Heart right ventricle (tissue), 16 donors: Measurements from ENCODE around the gene ALLC. TPM values are rescaled to one million over a fixed set of nuclear protein-coding genes. Genes with fewer than 3 reads are reported as not detected.
A peak's percentile ranks its signal among the peaks of the same experiment; 100 is the strongest.

Source experiments
- ATAC-seq, 8 donors: fragments of 200-7000 bp; cut with Tn5 transposase; one replicate each; pipeline ENCODE4 v1.9.1; 2020; ENCODE audit warnings: mild to moderate bottlenecking in 8 of 8, moderate library complexity in 8 of 8, moderate number of reproducible peaks in 1 of 8
- DNase-seq, 2 donors: peaks; one replicate each; pipeline ENCODE4 v3.0.0-alpha.2; 2020
- H3K27ac ChIP-seq, 10 donors: fragments of 200-600 bp; sonication (generic) in 2 of 10; one replicate each; pipeline versions ENCODE4 v1.5.0 to v1.8.0; 2020 to 2022; ENCODE audit warnings: mild to moderate bottlenecking in 3 of 10
- H3K27me3 ChIP-seq, 7 donors: fragments of 200-600 bp; one replicate each; pipeline ENCODE4 v1.8.0; 2021 to 2022; ENCODE audit warnings: mild to moderate bottlenecking in 2 of 7
- H3K36me3 ChIP-seq, 9 donors: fragments of 200-600 bp; sonication (generic) in 1 of 9; one replicate each; pipeline versions ENCODE4 v1.5.0 to v1.8.0; 2020 to 2022; ENCODE audit warnings: mild to moderate bottlenecking in 2 of 9
- H3K4me1 ChIP-seq, 9 donors: fragments of 200-600 bp; sonication (generic) in 1 of 9; one replicate each; pipeline versions ENCODE4 v1.5.0 to v1.8.0; 2020 to 2022; ENCODE audit warnings: mild to moderate bottlenecking in 4 of 9
- H3K4me3 ChIP-seq, 10 donors: fragments of 200-600 bp; sonication (generic) in 2 of 10; one replicate each; pipeline versions ENCODE4 v1.5.0 to v1.8.0; 2020 to 2022; ENCODE audit warnings: mild to moderate bottlenecking in 7 of 10, moderate library complexity in 2 of 10
- H3K9me3 ChIP-seq, 11 donors: fragments of 200-600 bp in 10 of 11; sonication (generic) in 2 of 11; one replicate each; pipeline versions ENCODE4 v1.5.0 to v1.8.0; 2013 to 2022; ENCODE audit warnings: mild to moderate bottlenecking in 2 of 11, control low read depth in 1 of 11, moderate library complexity in 1 of 11
- WGBS, 2 donors: extraction: QIAGEN DNeasy Blood & Tissue Kit; methylation state at CpG; one replicate each; pipeline ENCODE4 v1.1.7; 2013; ENCODE audit warnings: inconsistent platforms in 1 of 2; 5-methylcytosine and 5-hydroxymethylcytosine counted together
- intact Hi-C, 10 donors: fragments of 100-400 bp; cut with DNase I; formaldehyde crosslinking; loops; one replicate each; pipeline versions ENCODE4 v1.11.1 to v1.14.2; 2022
- polyA plus RNA-seq, 2 donors: library from polyadenylated mRNA; stranded (reverse); fragments of 200-250 nt; gene quantifications; one replicate each; pipeline ENCODE4 v1.2.3, GENCODE V29; 2013
- total RNA-seq, 10 donors: library from RNA; stranded (reverse); fragmentation: NEBNext Ultra II Directional in 3 of 10; extraction: Animal tissue kit (Norgen Biotek cat#: 25700) in 3 of 10; gene quantifications; one replicate each; pipeline versions ENCODE4 v1.2.1 to v1.2.4, GENCODE V29; 2021 to 2023
- TF ChIP-seq, protein P1 (sequence below), 9 donors: fragments of 200-600 bp; sonication (generic) in 2 of 9; IDR thresholded peaks; one replicate each; pipeline versions ENCODE4 v1.5.0 to v1.8.0; 2021 to 2022; ENCODE audit warnings: antibody characterized with exemption in 9 of 9, mild to moderate bottlenecking in 5 of 9, moderate library complexity in 1 of 9
- donor health status: Arrhythmogenic right ventricular cardiomyopathy.
- donor health status: ischemic (EF 13 %, LVEDD 7.1; RV severe dilation, severe dysfunction).
- donor health status: healthy with polysubstance abuse.
- donor health status: DM: no; HTN: yes; CAD: no.
- donor health status: DM: no; HTN: no; CAD: no.
- donor health status: ischemic (EF 25% LVEDD 6.9; RV normal size, moderate dysfunction).
- donor health status: ischemic (EF 25% LVEDD 5.7; RV mildly dilated, moderate dysfunction).
- donor health status: healthy.
- donor health status: DM: yes; HTN: yes; CAD: no.
- donor health status: Ischemic cardiomyopathy.
- donor health status: ischemic (EF 35%, LVEDD 5.7; RV mildly dilated, moderate dysfunction).
- donor health status: nonischemic (EF 11% LVEDD 7.7; RV severe dilation, severe dysfunction).
- donor health status: DM: yes; HTN: yes; CAD: no.
- donor health status: PGD.
- donor health status: ischemic (EF 29% LVEDD 5.4; RV normal size, mild dysfunction).
- donor health status: nonischemic (EF 23%, LVEDD 6.1; RV moderate dilation, normal function).

ALLC gene
- total and polyA plus RNA-seq, 12 donors, result 0.59 TPM; not detected in 11

DNA sequence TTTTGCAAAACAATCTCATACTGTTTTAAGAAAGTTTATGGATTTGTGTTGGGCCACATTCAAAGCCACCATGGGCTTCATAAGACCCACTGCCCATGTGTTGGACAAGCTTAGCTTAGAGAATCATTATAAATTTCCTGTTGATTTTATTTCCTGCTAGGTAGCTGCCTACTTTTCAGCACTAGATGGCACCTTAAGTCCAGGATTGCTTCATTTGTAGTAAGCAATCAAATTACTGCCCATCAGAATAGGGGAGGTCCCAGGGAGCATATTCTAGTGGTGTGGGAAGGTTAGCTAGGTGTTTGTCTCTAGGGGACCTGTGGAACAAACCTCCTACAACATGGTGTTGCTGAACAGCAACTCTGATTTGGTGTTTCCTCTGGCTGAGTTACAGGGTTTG, 34.4 kb downstream of the ALLC start:
- no peak for ATAC-seq
- no peak for DNase-seq
- Histone ChIP-seq H3K4me3 (no peak overlapping the region), H3K27ac (no peak overlapping the region), H3K36me3 (no peaks in the 10 kb centered on the region), H3K9me3 (peaks cover 0 to 22% (median 0%) of the 10 kb centered on the region in 11 donors), H3K4me1 (no peaks in the 10 kb centered on the region), H3K27me3 (peaks cover 0 to 30% (median 4%) of the 10 kb centered on the region in 7 donors)
- TF ChIP-seq, protein P1, sequence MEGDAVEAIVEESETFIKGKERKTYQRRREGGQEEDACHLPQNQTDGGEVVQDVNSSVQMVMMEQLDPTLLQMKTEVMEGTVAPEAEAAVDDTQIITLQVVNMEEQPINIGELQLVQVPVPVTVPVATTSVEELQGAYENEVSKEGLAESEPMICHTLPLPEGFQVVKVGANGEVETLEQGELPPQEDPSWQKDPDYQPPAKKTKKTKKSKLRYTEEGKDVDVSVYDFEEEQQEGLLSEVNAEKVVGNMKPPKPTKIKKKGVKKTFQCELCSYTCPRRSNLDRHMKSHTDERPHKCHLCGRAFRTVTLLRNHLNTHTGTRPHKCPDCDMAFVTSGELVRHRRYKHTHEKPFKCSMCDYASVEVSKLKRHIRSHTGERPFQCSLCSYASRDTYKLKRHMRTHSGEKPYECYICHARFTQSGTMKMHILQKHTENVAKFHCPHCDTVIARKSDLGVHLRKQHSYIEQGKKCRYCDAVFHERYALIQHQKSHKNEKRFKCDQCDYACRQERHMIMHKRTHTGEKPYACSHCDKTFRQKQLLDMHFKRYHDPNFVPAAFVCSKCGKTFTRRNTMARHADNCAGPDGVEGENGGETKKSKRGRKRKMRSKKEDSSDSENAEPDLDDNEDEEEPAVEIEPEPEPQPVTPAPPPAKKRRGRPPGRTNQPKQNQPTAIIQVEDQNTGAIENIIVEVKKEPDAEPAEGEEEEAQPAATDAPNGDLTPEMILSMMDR (IDR thresholded peaks at IDR 0.05), result peak in 5 of 9 donors; percentile 18 to 44 (median 38)
- intact Hi-C loops, result no loop called here

DNA sequence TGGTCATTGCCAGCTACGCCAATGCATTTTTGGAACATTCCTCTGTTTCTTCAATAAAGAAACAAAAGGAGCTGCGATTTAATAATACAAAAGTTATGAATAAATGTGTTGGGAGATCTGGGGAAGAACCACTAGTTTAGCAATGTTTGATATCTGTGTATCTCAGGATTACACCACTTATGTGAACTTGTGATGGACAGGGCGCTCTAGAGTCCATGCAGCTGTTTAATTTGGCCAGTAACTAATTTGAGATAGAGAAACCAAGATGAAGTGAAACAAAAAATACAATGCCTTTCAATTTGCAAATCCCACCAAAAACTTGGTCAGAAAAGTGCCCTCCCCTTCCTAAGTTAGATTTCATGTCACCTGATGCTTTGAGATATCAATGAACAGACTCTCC, 38.5 kb downstream of the ALLC start:
- no peak for DNase-seq
- Histone ChIP-seq H3K4me1 (no peaks in the 10 kb centered on the region), H3K36me3 (no peaks in the 10 kb centered on the region), H3K4me3 (no peak overlapping the region), H3K9me3 (peaks cover 0 to 9% (median 0%) of the 10 kb centered on the region in 11 donors), H3K27ac (no peak overlapping the region), H3K27me3 (peaks cover 0 to 30% (median 7%) of the 10 kb centered on the region in 7 donors)
- TF ChIP-seq, protein P1 (IDR thresholded peaks at IDR 0.05), result no peak
- 82 to 88% methylated on average over 3 of the region's 3 CpGs for WGBS, 2 donors
- intact Hi-C loops, result no loop called here
- no peak for ATAC-seq

DNA sequence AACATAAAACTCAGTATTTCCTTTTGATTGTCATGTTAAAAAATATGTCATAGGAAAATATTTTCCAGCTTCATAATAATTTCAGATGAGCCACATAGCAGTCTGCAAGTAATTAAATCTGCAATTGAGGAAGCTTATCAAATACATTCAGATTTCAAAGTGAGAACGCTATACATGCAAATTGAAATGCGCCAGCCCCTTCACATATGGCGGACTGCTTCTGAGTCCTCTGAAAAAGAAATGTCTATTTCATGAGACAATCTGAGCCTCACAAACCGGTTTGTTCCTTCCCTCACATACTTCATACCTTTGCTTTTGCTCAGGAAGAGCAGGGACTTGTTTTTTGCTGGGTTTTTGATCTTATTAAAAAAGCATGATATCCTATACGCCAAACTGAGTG, 43.1 kb downstream of the ALLC start:
- TF ChIP-seq, protein P1 (IDR thresholded peaks at IDR 0.05), result no peak
- ATAC-seq (no peak), DNase-seq (no peak)
- no peak overlapping the region for H3K27ac ChIP-seq
- intact Hi-C loops, result no loop called here
- WGBS, 2 donors, result 89 to 91% methylated on average over 5 of the region's 5 CpGs
- peaks cover 0 to 4% (median 0%) of the 10 kb centered on the region in 11 donors for H3K9me3 ChIP-seq
- peaks cover 9 to 53% (median 42%) of the 10 kb centered on the region in 7 donors for H3K27me3 ChIP-seq
- no peaks in the 10 kb centered on the region for H3K36me3 ChIP-seq
- H3K4me1 ChIP-seq, result peaks cover 0 to 5% (median 0%) of the 10 kb centered on the region in 9 donors
- no peak overlapping the region for H3K4me3 ChIP-seq

DNA sequence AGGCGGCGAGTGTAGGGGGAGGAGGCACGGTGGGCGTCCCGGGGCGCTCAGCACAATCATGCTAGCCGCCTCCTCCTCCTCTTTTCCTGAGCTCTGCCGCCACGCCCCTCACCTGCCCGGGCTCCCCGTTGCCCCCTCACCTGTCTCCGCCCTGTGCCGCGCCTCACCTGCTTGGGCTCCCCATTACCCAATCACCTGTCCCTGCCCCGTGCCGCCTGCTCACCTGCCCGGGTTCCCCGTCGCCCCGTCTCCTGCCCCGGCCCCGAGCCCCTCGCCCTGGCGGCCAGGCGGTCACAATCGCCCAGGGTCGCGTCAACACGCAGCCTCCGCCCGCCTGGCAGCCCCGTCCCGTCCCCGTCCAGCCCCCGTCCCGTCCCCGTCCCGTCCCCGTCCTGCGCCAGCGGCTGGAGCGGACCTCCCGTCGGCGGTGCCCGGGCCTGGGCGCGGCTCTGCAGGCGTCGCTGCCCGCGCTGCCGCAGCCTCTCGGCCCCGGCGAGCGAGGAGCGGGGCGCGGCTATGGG, 45.3 kb downstream of the ALLC start, which contains the start of gene DCDC2C:
DCDC2C (plus strand) TSS at position 340 of the 521 bp plus-strand sequence; CDS start at position 517, 177 bp downstream.
- DNase-seq (no peak), ATAC-seq (no peak)
- WGBS, 2 donors, result 4 to 8% methylated on average over 60 of the region's 60 CpGs
- no peaks in the 10 kb centered on the region for H3K36me3 ChIP-seq
- intact Hi-C loops, result no loop called here
- peaks cover 9 to 65% (median 43%) of the 10 kb centered on the region in 7 donors for H3K27me3 ChIP-seq
- no peak within 1 kb of the TSS for H3K27ac ChIP-seq
- peaks cover 0 to 4% (median 0%) of the 10 kb centered on the region in 11 donors for H3K9me3 ChIP-seq
- peaks cover 0 to 5% (median 0%) of the 10 kb centered on the region in 9 donors for H3K4me1 ChIP-seq
- TF ChIP-seq, protein P1 (IDR thresholded peaks at IDR 0.05), result no peak
- peak within 1 kb of the TSS in 2 of 10 donors; percentile 10 to 11 for H3K4me3 ChIP-seq
